Epidermal melanocyte (primary cell): ENCODE data around the gene TRNT1.

Source experiments
- DNase-seq: peaks from one replicate; pipeline ENCODE4 v3.0.0; 2011; ENCODE audit warnings: low spot score; ENCODE audit not compliant: insufficient read length

TRNT1 gene

DNA sequence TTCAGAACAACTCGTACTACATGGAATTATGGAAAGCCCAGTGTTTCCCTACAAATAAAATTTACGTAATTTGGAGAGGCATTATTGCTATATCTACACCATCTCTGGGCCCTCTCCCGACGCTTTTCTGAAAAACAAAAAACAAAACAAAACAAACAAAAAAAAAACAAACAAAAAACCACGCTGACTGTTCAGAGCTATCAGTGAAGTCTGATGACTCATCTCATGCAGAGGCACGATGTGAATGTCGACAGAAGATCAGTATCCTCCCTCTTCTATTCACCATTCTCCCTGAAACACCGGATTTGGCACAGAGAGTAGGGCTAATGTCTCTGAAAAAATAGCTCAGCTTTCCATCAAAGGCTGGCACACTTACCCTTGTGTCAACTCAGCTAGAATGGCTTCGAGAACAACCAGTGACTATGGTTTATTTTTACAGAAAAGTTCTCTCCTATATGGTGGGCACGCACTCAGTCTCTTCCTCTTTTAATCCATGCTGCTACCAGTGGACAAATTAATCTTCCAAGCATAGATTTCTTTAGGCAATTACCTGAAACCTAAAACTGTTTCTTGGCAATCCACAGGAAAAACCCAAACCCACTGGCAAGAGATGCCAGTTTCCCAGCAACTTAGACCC, 51.2 kb downstream of the TRNT1 start:
- DNase-seq, result no peak

DNA sequence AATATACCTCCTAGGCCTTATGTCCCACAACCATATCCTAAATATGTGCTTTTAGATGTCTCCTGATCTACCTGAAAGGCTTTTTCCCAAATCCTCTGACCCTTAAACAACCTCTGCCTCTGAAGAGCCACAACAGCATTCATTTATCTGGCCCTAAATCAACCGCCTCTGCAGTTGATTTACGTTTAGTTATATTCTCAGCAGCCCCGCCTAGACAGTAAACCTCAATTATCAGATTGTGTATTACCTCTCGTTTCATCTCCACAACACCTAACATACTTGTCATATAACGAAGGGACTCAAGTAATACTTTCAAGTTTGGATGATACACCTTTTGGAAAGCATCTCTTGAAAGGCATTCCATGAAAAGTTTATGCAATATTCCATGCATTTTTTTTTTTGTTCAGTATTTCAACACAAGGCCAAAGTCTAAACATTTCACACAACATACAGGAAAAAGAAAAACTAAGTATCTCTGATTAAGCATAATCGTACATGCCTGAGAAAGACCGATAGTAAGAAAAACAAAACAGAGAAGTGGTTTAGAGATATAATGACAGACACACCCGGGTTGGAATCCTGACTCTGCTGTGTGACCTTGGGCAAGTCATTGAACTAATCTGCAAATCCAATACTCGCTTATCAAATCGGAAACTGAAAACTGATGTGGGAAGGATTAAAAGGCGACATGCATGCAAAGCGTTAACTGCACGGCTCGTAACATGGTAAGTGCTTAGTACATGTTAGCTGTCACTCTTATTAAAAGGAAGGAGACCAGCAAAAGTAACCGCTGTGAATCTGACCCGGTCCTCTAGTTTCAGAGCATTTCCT, 52.0 kb downstream of the TRNT1 start:
- DNase-seq, result no peak

DNA sequence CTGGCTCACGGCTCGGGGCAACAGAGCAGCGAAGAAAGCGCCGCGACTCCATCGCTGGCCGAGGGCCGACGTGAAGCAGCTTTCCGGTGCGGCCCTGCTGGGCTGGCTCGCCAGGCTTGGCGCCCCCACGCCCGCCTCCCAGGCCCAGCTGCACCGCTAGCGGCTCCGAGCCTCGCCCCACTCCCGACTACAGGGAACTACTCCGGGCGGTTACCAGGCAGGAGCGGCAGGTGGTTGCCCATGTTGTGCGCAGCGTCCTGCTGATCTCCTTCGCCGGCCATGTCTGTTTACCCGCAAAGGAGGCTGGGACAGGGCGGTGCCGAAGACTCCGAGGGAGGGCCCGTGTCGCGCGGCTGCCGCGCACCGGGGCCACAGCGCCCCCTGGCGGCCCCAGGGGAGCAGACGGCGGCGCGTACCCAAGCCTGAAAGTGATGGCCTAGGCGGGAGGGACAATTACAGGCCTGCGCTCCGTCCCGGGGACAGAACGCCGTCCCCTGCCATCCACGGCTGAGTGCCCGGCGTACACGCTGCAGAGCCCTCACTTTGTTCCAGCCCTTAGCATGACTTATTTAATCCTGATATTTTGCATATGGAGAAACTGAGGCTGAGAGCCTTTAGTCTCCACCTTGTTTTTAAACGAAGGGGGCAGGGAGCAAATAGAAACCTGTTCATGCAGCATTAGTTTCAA, 52.8 kb downstream of the TRNT1 start, which contains the start of gene CRBN:
CRBN (minus strand) TSS at position 285 of the 688 bp plus-strand sequence; CDS start at position 281, 4 bp downstream.
- DNase-seq, result peak; percentile 85

DNA sequence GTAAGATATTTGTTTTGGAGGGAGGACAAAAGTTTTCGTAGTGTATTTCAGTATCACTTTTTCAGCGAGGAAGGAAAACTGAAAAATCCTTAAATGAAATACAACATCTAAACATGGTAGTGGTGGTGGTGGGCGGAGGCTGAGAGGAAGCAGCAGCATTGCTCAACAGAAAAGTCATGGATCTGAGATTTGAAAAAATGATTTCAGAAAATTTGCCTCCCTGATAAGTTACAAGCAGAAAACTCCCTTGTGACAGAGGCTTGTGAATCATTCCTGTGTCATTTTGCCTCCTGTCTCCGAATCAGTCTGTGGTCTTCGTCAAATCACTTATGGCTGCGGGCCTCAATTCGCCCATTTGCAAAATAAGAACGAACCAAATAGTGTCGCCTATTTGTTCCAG, 53.7 kb downstream of the TRNT1 start:
- no peak for DNase-seq

DNA sequence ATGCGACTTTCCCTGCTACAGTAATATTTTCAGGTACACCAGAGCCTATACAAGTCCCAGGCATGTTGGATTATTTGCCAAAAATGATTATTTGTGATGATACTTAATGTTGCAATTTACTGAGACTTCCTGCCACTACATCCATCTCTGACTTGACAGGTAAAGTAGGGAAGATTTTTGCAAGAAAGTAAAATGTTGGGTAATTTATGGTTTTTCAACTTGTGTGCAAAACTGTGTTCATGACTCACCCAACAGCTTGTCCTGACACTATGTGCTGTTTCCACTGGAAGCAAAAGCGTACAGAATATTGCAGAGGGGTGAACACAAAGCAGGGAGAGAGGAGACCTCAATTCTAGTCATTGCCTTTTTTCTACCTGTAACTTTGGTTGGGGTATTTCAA, 58.1 kb downstream of the TRNT1 start:
- no peak for DNase-seq

DNA sequence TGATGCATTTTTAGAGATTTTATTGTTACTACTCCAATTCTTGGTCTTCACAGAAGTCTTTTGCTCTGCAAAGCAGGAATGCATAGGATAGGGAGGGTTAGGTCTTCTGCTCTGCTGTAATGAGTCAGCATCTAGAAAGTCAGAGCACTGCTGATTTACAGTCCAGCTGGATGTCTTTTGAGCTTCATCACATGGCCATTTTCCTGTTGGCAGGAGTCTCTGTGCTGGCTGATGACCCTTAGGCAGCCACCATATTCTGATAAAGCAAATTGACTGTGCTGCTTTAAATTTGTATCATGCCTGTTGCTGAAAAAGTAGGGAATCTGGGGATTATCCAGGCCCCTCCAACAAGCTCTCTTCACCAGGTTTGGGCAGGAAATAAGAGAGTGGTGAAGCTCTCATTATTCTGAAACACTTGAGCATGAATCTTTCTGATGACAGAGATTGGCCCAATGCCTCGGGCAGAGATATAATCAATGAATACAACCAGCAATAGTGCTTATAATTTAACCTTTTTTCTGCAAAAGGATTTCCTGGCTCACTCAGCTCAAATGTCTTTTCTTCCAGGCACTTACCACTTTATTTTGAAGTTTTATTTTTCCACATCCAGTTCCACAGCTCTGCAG, 62.5 kb downstream of the TRNT1 start:
- DNase-seq, result no peak

DNA sequence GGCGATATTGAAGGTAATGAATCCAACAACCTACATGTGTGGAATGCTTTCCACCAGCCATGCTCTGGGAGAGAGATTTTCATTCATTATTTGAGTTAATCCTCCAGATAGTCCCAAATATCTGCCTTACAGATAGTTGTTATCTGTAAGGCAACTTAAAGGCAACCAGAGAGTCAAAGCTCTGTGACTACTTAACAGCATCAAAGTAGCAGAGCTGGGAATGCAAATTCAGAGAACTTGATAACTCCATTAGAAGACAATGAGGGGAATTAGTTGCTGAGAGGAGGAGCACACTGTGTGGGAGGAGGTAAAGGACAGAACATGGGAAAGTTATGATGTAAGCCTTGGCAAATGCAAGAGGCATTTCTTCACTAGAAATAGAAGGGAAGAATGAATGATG, 63.2 kb downstream of the TRNT1 start:
- no peak for DNase-seq

DNA sequence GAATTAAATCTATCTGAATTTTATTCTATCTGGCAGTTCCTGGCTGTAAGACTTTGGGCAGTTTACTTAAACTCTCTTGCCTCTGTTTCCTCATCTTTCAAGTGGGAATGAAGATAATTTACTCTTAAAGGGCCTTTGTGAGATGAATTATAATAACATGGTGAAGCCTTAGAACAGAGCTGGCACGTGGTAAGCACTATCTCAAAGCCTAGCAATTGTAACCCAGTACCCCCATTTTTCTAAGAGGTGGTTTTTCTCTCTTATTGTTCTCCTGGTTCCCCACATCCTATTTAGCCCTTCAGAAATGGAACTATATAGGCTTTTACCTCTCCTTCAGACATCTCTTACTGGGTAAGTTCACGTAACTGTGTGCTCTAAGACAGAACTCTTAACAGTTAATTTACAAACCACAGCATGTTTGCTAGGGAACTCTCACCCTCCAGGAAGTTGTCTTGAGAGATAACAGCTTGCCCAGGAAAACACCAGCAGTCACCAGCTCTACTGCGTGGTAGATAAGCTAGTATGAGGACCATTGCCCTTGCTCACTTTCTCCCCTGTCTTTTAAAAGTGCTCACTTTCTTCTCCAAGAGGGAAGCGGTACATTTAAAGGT, 65.0 kb downstream of the TRNT1 start:
- DNase-seq, result no peak

DNA sequence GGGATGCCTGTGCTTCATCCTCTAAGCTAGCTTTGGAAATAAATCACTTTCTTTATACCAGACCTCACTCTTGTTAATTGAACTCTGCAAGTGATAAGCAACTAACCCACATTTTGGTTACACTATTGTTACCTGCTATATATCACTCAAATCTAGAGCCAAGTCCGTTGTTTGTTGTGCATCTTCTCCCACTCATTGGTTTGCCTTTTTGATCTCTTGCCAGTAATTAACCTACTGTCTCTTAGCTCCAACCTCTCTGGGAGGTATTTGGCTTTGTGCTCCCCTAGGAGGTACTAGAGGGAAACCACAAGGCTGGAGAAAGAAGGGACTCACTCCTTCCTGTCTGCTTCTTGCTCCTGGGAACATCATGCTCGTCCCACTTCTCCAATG, 65.5 kb downstream of the TRNT1 start:
- no peak for DNase-seq

DNA sequence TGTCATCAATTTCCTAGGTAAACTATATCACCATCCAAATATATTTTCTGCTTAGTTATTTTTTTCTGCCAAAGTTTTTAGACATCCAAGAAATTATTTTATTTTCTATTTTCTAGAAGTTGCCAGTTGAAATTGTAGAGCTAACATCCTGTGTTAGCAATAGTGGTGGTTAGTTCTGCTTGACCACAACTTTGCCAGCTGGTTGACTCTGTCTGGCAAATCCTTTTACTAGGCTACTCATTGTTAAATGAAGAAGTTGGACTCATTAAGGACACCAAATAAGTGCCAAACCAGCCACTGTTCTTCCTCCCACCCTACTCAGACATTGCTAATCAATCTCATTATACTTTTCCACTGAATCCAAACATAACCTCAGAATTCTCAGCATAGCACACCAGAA, 68.1 kb downstream of the TRNT1 start:
- DNase-seq, result no peak

DNA sequence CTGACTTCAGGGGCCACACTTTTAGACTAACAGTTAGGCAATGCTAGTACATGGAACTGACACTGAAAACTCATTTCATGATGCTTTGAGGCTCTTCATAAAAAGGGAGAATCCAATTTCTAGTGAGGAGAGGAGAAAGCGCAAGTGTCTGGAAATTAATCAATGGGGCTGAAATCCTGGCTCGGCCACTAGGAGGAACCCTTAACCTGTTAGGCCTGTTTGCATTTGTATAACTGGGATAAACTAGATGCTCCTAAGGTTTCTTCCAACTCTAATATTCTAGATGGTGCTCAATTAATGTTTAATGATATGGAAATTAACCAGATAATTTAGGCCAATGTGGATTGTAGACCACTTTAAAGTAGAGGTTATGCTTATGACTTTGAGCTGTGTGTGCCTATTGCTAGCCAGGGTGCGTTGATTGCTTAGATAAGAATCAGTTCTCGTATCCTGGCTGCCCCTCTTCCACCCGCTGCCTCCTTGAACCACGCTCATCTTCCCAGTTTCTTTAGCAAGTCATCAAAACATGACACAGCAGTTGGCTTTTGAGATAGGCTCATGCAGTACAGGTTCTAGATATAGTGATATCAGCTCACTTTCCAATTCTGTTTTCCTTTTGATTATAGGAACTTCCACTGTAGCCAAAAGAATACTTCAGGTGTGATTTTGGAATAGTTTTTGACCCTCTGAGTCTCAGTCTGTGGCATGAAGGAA, 69.6 kb downstream of the TRNT1 start:
- DNase-seq, result no peak
